HL-60 (cell line): ENCODE results near the gene CPED1.

Experiments
- CTCF ChIP-seq: IDR thresholded peaks from one replicate; pipeline ENCODE4 v1.5.1; 2011; ENCODE audit warnings: low read length, control low read depth, inconsistent platforms; ENCODE audit not compliant: insufficient read depth
- GABPA ChIP-seq: IDR thresholded peaks from 2 replicates; pipeline ENCODE4 v1.6.1; 2012; ENCODE audit warnings: low read depth
- POLR2AphosphoS5 ChIP-seq: IDR thresholded peaks from 2 replicates; pipeline ENCODE4 v1.6.1; 2012; ENCODE audit warnings: low read depth
- REST ChIP-seq: IDR thresholded peaks from 2 replicates; pipeline ENCODE4 v1.6.1; 2012; ENCODE audit warnings: low read depth; ENCODE audit not compliant: insufficient replicate concordance
- SPI1 ChIP-seq: IDR thresholded peaks from 2 replicates; pipeline ENCODE4 v1.6.1; 2012; ENCODE audit warnings: low read depth, mild to moderate bottlenecking, borderline replicate concordance

GRCh38 chr7:121237601-121238000 lies 249.1 kb downstream of the CPED1 start:
- TF ChIP-seq SPI1, result no peak
- no peak for TF ChIP-seq CTCF
- TF ChIP-seq REST, result no peak
- no peak for TF ChIP-seq POLR2AphosphoS5
- no peak for TF ChIP-seq GABPA
